ENCODE data around the gene ELP5. TPM values are rescaled to one million over a fixed set of nuclear protein-coding genes. Genes with fewer than 3 reads are reported as not detected.

Gene ELP5, protein sequence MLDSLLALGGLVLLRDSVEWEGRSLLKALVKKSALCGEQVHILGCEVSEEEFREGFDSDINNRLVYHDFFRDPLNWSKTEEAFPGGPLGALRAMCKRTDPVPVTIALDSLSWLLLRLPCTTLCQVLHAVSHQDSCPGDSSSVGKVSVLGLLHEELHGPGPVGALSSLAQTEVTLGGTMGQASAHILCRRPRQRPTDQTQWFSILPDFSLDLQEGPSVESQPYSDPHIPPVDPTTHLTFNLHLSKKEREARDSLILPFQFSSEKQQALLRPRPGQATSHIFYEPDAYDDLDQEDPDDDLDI
- total RNA-seq (2013) = 21.3 TPM
- polyA plus RNA-seq (10 to 100 TPM; 36.1 to 49.5 (median 44.1) TPM), polyA minus RNA-seq (7.2 and 20.8 TPM in 2 replicates), total RNA-seq (4.3 to 14.8 (median 11.7) reads per million in 11 experiments)

- TF ChIP-seq, protein P1, sequence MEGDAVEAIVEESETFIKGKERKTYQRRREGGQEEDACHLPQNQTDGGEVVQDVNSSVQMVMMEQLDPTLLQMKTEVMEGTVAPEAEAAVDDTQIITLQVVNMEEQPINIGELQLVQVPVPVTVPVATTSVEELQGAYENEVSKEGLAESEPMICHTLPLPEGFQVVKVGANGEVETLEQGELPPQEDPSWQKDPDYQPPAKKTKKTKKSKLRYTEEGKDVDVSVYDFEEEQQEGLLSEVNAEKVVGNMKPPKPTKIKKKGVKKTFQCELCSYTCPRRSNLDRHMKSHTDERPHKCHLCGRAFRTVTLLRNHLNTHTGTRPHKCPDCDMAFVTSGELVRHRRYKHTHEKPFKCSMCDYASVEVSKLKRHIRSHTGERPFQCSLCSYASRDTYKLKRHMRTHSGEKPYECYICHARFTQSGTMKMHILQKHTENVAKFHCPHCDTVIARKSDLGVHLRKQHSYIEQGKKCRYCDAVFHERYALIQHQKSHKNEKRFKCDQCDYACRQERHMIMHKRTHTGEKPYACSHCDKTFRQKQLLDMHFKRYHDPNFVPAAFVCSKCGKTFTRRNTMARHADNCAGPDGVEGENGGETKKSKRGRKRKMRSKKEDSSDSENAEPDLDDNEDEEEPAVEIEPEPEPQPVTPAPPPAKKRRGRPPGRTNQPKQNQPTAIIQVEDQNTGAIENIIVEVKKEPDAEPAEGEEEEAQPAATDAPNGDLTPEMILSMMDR (IDR thresholded peaks at IDR 0.05) = peak; percentile 28
- Histone ChIP-seq H3K4me3 (replicated peaks in 1 of 3; ENCODE audit: low read depth in 2 of 3, low read length in 3 of 3) (peak within 1 kb of the TSS; percentile 73 to 93 (median 87)), H3K9ac (ENCODE audit: insufficient read depth, low read length, poor library complexity, severe bottlenecking) (peak within 1 kb of the TSS; percentile 97), H3K79me2 (ENCODE audit: insufficient read depth, low read length) (peaks cover 57% of the 10 kb centered on the region), H3K9me3 (replicated peaks in 1 of 2; ENCODE audit: control insufficient read depth in 1 of 2, insufficient read depth in 1 of 2, low read length in 2 of 2) (no peaks in the 10 kb centered on the region), H2AFZ (ENCODE audit: insufficient read depth, low read depth, low read length, poor library complexity, severe bottlenecking) (peak within 1 kb of the TSS; percentile 81), H3K4me1 (ENCODE audit: control insufficient read depth in 1 of 2, insufficient read depth in 2 of 2, low read length in 2 of 2) (peaks cover 31 to 36% of the 10 kb centered on the region in 2 donors), H3K36me3 (replicated peaks in 1 of 2; ENCODE audit: control insufficient read depth in 1 of 2, insufficient read depth in 2 of 2, low read length in 2 of 2) (peaks cover 21 to 33% of the 10 kb centered on the region in 2 donors), H4K20me1 (ENCODE audit: insufficient read depth, low read length) (peaks cover 5% of the 10 kb centered on the region), H3K27me3 (ENCODE audit: control insufficient read depth in 2 of 2, insufficient read depth in 2 of 2, low read length in 2 of 2) (no peaks in the 10 kb centered on the region), H3K27ac (ENCODE audit: low read depth in 1 of 2, low read length in 2 of 2) (peak within 1 kb of the TSS; percentile 100), H3K4me2 (replicated peaks; ENCODE audit: extremely low read depth, low read length, poor library complexity, severe bottlenecking) (peak within 1 kb of the TSS; percentile 86)
- peaks cover 34% of the 10 kb centered on the region for H3K4me1 Mint-ChIP-seq
- intact Hi-C loops (cut with micrococcal nuclease) = loop anchor here (2.0 to 10.0 kb wide), 5 partner anchors 35 to 312 kb away; partner anchors contain the start of genes EIF5A (in 2 of the 2), ACADVL (in 1 of the 2), DLG4 (in 1 of the 2) and SENP3 (in 1 of the 2)
- H3K27me3 Mint-ChIP-seq (ENCODE audit: low read depth in 3 of 3) = no peaks in the 10 kb centered on the region
- peak; percentile 88 to 96 (median 93) for DNase-seq
- no peaks in the 10 kb centered on the region for H3K9me3 Mint-ChIP-seq
- peaks cover 29 to 41% of the 10 kb centered on the region in 2 donors for H3K36me3 Mint-ChIP-seq
- H3K27ac Mint-ChIP-seq = peak within 1 kb of the TSS; percentile 99 to 100 (median 100)
- peak within 1 kb of the TSS; percentile 90 to 95 for H3K4me3 Mint-ChIP-seq
- under 1% methylated on average over 47 of the region's 55 CpGs for WGBS (ENCODE audit: insufficient coverage)
Observed at GRCh38 chr17:7252176-7253043, at the start of gene ELP5. Gene ELP5, plus strand, starts transcription at chr17:7252215. Its CDS starts 336 bp downstream, at chr17:7252551.

DNA sequence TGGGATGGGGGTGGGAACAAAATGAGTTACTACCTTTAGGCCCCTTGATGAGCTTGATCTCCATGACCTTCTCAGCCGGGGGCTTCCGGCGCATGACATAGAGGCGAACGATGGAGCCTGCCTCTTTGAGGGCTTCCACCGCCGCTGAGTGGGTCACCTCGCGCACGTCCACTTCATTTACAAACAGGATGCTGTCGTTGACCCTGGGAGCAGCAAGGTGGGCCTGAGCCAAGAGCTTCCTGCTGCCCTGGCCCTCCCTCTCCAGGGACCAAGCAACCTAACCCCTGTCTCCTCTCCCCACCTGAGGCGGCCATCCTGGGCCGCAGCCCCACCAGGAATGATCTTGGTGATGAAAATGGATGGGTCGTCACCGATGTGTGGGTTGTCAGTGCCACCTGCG lies 48.6 kb upstream of the ELP5 start:
- TF ChIP-seq, protein P1 (IDR thresholded peaks at IDR 0.05) = no peak
- Histone ChIP-seq H3K9ac (ENCODE audit: insufficient read depth, low read length, poor library complexity, severe bottlenecking) (no peak overlapping the region), H2AFZ (ENCODE audit: insufficient read depth, low read depth, low read length, poor library complexity, severe bottlenecking) (no peak overlapping the region), H4K20me1 (ENCODE audit: insufficient read depth, low read length) (peaks cover 17% of the 10 kb centered on the region), H3K9me3 (replicated peaks in 1 of 2; ENCODE audit: control insufficient read depth in 1 of 2, insufficient read depth in 1 of 2, low read length in 2 of 2) (no peaks in the 10 kb centered on the region), H3K27me3 (ENCODE audit: control insufficient read depth in 2 of 2, insufficient read depth in 2 of 2, low read length in 2 of 2) (no peaks in the 10 kb centered on the region), H3K27ac (ENCODE audit: low read depth in 1 of 2, low read length in 2 of 2) (no peak overlapping the region), H3K79me2 (ENCODE audit: insufficient read depth, low read length) (peaks cover 6% of the 10 kb centered on the region), H3K36me3 (replicated peaks in 1 of 2; ENCODE audit: control insufficient read depth in 1 of 2, insufficient read depth in 2 of 2, low read length in 2 of 2) (peaks cover 28 to 34% of the 10 kb centered on the region in 2 donors), H3K4me1 (ENCODE audit: control insufficient read depth in 1 of 2, insufficient read depth in 2 of 2, low read length in 2 of 2) (peaks cover 15 to 17% of the 10 kb centered on the region in 2 donors), H3K4me2 (replicated peaks; ENCODE audit: extremely low read depth, low read length, poor library complexity, severe bottlenecking) (no peak overlapping the region), H3K4me3 (replicated peaks in 1 of 3; ENCODE audit: low read depth in 2 of 3, low read length in 3 of 3) (no peak overlapping the region)
- DNase-seq = no peak
- Mint-ChIP-seq H3K27ac (peak overlapping the region in 6 of 7 donors; percentile 74 to 98 (median 90)), H3K27me3 (ENCODE audit: low read depth in 3 of 3) (peaks cover 1 to 10% (median 1%) of the 10 kb centered on the region in 3 donors), H3K36me3 (peaks cover 31 to 56% of the 10 kb centered on the region in 2 donors), H3K4me3 (peak overlapping the region in 1 of 2 donors; percentile 35), H3K9me3 (no peaks in the 10 kb centered on the region), H3K4me1 (peaks cover 28% of the 10 kb centered on the region)
- intact Hi-C loops (cut with micrococcal nuclease) = no loop called here
- WGBS (ENCODE audit: insufficient coverage) = 96% methylated on average over 14 of the region's 16 CpGs
